H9 (cell line): ENCODE measurements around the gene DISC1. TPM values are rescaled to one million over a fixed set of nuclear protein-coding genes. Genes with fewer than 3 reads are reported as not detected.

Experiments
- DNase-seq: peaks from one replicate; pipeline ENCODE4 v3.0.0-alpha.2; 2017
- H2AFZ ChIP-seq: one replicate; pipeline ENCODE4 v1.6.1; 2013; ENCODE audit warnings: mild to moderate bottlenecking, low read length, control low read depth, moderate library complexity
- H2AK5ac ChIP-seq: 2 replicates; pipeline ENCODE4 v1.6.1; 2013; ENCODE audit warnings: low read length, control low read depth, mixed read lengths; ENCODE audit not compliant: insufficient read length
- H2BK120ac ChIP-seq: one replicate; pipeline ENCODE4 v1.6.1; 2013; ENCODE audit warnings: low read depth, mild to moderate bottlenecking, low read length, control low read depth, inconsistent platforms; ENCODE audit not compliant: poor library complexity, severe bottlenecking
- H2BK12ac ChIP-seq: 2 replicates; pipeline ENCODE4 v1.6.1; 2013; ENCODE audit warnings: low read length, control low read depth, mixed read lengths, low read depth; ENCODE audit not compliant: insufficient read length
- H2BK15ac ChIP-seq: 2 replicates; pipeline ENCODE4 v1.6.1; 2013; ENCODE audit warnings: low read depth, low read length, control low read depth
- H2BK20ac ChIP-seq: one replicate; pipeline ENCODE4 v1.6.1; 2013; ENCODE audit warnings: low read depth, mild to moderate bottlenecking, low read length, control low read depth, inconsistent platforms; ENCODE audit not compliant: poor library complexity, severe bottlenecking
- H2BK5ac ChIP-seq: 2 replicates; pipeline ENCODE4 v1.6.1; 2013; ENCODE audit warnings: low read length, control low read depth, mixed read lengths; ENCODE audit not compliant: insufficient read length
- H3K14ac ChIP-seq: 2 replicates; pipeline ENCODE4 v1.6.1; 2013; ENCODE audit warnings: low read length, control low read depth; ENCODE audit not compliant: insufficient read depth
- H3K18ac ChIP-seq: 2 replicates; pipeline ENCODE4 v1.6.1; 2013; ENCODE audit warnings: low read depth, mild to moderate bottlenecking, mixed read lengths, low read length, control low read depth; ENCODE audit not compliant: insufficient read length
- H3K23ac ChIP-seq: 2 replicates; pipeline ENCODE4 v1.6.1; 2013; ENCODE audit warnings: low read length, control low read depth, mixed read lengths, low read depth; ENCODE audit not compliant: insufficient read length
- H3K23me2 ChIP-seq: 2 replicates; pipeline ENCODE4 v1.6.1; 2013; ENCODE audit warnings: low read depth, mild to moderate bottlenecking, mixed read lengths, low read length, control low read depth; ENCODE audit not compliant: insufficient read length, poor library complexity, severe bottlenecking
- H3K27ac ChIP-seq: 2 replicates; pipeline ENCODE4 v1.5.1; 2013; ENCODE audit warnings: low read length, control low read depth, mixed read lengths, low read depth; ENCODE audit not compliant: insufficient read length
- H3K27me3 ChIP-seq: 2 replicates; pipeline ENCODE4 v1.6.1; 2013; ENCODE audit warnings: low read length, control low read depth, inconsistent platforms; ENCODE audit not compliant: insufficient read depth
- H3K4ac ChIP-seq: 2 replicates; pipeline ENCODE4 v1.6.1; 2013; ENCODE audit warnings: low read depth, mild to moderate bottlenecking, control low read depth, inconsistent platforms, low read length, moderate library complexity
- H3K4me1 ChIP-seq: 2 replicates; pipeline ENCODE4 v1.6.1; 2013; ENCODE audit warnings: low read length, control low read depth, inconsistent platforms; ENCODE audit not compliant: insufficient read depth
- H3K4me2 ChIP-seq: 2 replicates; pipeline ENCODE4 v1.6.1; 2013; ENCODE audit warnings: low read length, control low read depth, mixed read lengths; ENCODE audit not compliant: insufficient read length, insufficient read depth
- H3K56ac ChIP-seq: 2 replicates; pipeline ENCODE4 v1.6.1; 2013; ENCODE audit warnings: low read depth, mild to moderate bottlenecking, mixed read lengths, low read length, control low read depth; ENCODE audit not compliant: insufficient read length
- H3K79me1 ChIP-seq: 2 replicates; pipeline ENCODE4 v1.6.1; 2013; ENCODE audit warnings: low read depth, mild to moderate bottlenecking, moderate library complexity, low read length, control low read depth, inconsistent platforms; ENCODE audit not compliant: insufficient read depth, poor library complexity, severe bottlenecking
- H3K79me2 ChIP-seq: 2 replicates; pipeline ENCODE4 v1.6.1; 2013; ENCODE audit warnings: low read length, control low read depth, inconsistent platforms; ENCODE audit not compliant: insufficient read depth
- H3K9ac ChIP-seq: 2 replicates; pipeline ENCODE4 v1.6.1; 2013; ENCODE audit warnings: low read length, control low read depth, mixed read lengths; ENCODE audit not compliant: insufficient read length; ENCODE audit errors: extremely low read depth
- H3K9me3 ChIP-seq: one replicate; pipeline ENCODE4 v1.6.1; 2013; ENCODE audit warnings: low read depth, low read length, inconsistent platforms; ENCODE audit not compliant: control insufficient read depth
- H3T11ph ChIP-seq: one replicate; pipeline ENCODE4 v1.6.1; 2013; ENCODE audit warnings: mild to moderate bottlenecking, low read length, control low read depth, inconsistent platforms
- H4K20me1 ChIP-seq: one replicate; pipeline ENCODE4 v1.6.1; 2013; ENCODE audit not compliant: control insufficient read depth, insufficient read length, insufficient read depth
- H4K5ac ChIP-seq: 2 replicates; pipeline ENCODE4 v1.6.1; 2013; ENCODE audit warnings: low read depth, mild to moderate bottlenecking, mixed read lengths, low read length, control low read depth; ENCODE audit not compliant: insufficient read length
- H4K8ac ChIP-seq: replicated peaks from 2 replicates; pipeline ENCODE4 v1.6.1; 2013; ENCODE audit warnings: low read length, control low read depth, mixed read lengths, low read depth; ENCODE audit not compliant: insufficient read length
- H4K91ac ChIP-seq: 2 replicates; pipeline ENCODE4 v1.6.1; 2013; ENCODE audit warnings: low read depth, mild to moderate bottlenecking, moderate library complexity, mixed read lengths, low read length, control low read depth; ENCODE audit not compliant: insufficient read length
- H3K27ac Mint-ChIP-seq, 3 experiments: 2 replicates in 2 of 3; 3 replicates in 1 of 3; pipeline ENCODE4 v1.8.0; 2020 to 2021; ENCODE audit warnings: mixed read lengths in 3 of 3, mild to moderate bottlenecking in 1 of 3, moderate library complexity in 1 of 3
- H3K27me3 Mint-ChIP-seq: 2 replicates; pipeline ENCODE4 v1.8.0; 2021; ENCODE audit warnings: low read depth, mild to moderate bottlenecking, moderate library complexity, mixed read lengths
- H3K36me3 Mint-ChIP-seq, 3 experiments: 2 replicates in 2 of 3; 3 replicates in 1 of 3; pipeline ENCODE4 v1.8.0; 2020 to 2021; ENCODE audit warnings: low read depth in 3 of 3, mixed read lengths in 3 of 3; ENCODE audit not compliant: insufficient read depth in 1 of 3
- H3K4me1 Mint-ChIP-seq, 2 experiments: 2 replicates each; pipeline ENCODE4 v1.8.0; 2020; ENCODE audit warnings: mixed read lengths in 2 of 2
- H3K4me3 Mint-ChIP-seq, 2 experiments: 2 replicates in 1 of 2; 3 replicates in 1 of 2; pipeline ENCODE4 v1.8.0; 2020 to 2021; ENCODE audit warnings: mild to moderate bottlenecking in 2 of 2, mixed read lengths in 2 of 2, moderate library complexity in 1 of 2
- H3K9me3 Mint-ChIP-seq, 2 experiments: 2 replicates in 1 of 2; 3 replicates in 1 of 2; pipeline ENCODE4 v1.8.0; 2020; ENCODE audit warnings: mild to moderate bottlenecking in 2 of 2, mixed read lengths in 2 of 2, moderate library complexity in 1 of 2
- CTCF ChIP-seq: fragments of 200-600 bp; sonication (generic); conservative IDR thresholded peaks from 3 replicates; pipeline ENCODE4 v1.8.0; 2021; ENCODE audit warnings: antibody characterized with exemption, mild to moderate bottlenecking
- WGBS: extraction: QIAGEN DNeasy Blood & Tissue Kit; methylation state at CpG from one replicate; pipeline ENCODE4 v1.1.7; 2013; ENCODE audit warnings: missing lambda C conversion rate, low lambda C conversion rate, mixed read lengths; ENCODE audit not compliant: insufficient read length; ENCODE audit errors: extremely low coverage; 5-methylcytosine and 5-hydroxymethylcytosine counted together
- total RNA-seq: library from RNA; stranded (reverse); gene quantifications from 2 replicates; pipeline ENCODE4 v1.2.1, GENCODE V29; 2021

Gene DISC1
- total RNA-seq, 1 experiment from 2014 or later, result 2.5 TPM

- no peak overlapping the region for H3K23ac ChIP-seq
- no peak overlapping the region for H3T11ph ChIP-seq
- no peak overlapping the region for H2BK15ac ChIP-seq
- H4K20me1 ChIP-seq, result no peaks in the 10 kb centered on the region
- H3K27ac Mint-ChIP-seq, result no peak overlapping the region
- H3K27ac ChIP-seq, result no peak overlapping the region
- H3K9me3 Mint-ChIP-seq, result no peaks in the 10 kb centered on the region
- H3K18ac ChIP-seq, result no peak overlapping the region
- no peak for DNase-seq
- H2BK12ac ChIP-seq, result no peak overlapping the region
- H2AFZ ChIP-seq, result no peak overlapping the region
- no peaks in the 10 kb centered on the region for H3K79me1 ChIP-seq
- H3K14ac ChIP-seq, result no peak overlapping the region
- no peak overlapping the region for H2BK120ac ChIP-seq
- no peak overlapping the region for H2AK5ac ChIP-seq
- H3K23me2 ChIP-seq, result no peaks in the 10 kb centered on the region
- H3K79me2 ChIP-seq, result no peaks in the 10 kb centered on the region
- H3K4me1 ChIP-seq, result peaks cover 4% of the 10 kb centered on the region; the same call in 1 of the 2 replicates
- H3K27me3 ChIP-seq, result no peaks in the 10 kb centered on the region
- no peak overlapping the region for H3K4me3 Mint-ChIP-seq
- H4K8ac ChIP-seq, result no peak overlapping the region
- no peak overlapping the region for H2BK20ac ChIP-seq
- H3K4me1 Mint-ChIP-seq, result peaks cover 9 to 11% of the 10 kb centered on the region in 2 experiments; a peak in 3 of 4 replicates
- H3K27me3 Mint-ChIP-seq, result peaks cover 3% of the 10 kb centered on the region; the same call in 1 of the 2 replicates
- no peak overlapping the region for H3K56ac ChIP-seq
- no peaks in the 10 kb centered on the region for H3K36me3 Mint-ChIP-seq
- H2BK5ac ChIP-seq, result no peak overlapping the region
- H3K4ac ChIP-seq, result no peak overlapping the region
- no peak overlapping the region for H3K4me2 ChIP-seq
- no CpG with 5 or more reads among the region's 3 CpGs for WGBS
- H4K5ac ChIP-seq, result no peak overlapping the region
- no peaks in the 10 kb centered on the region for H3K9me3 ChIP-seq
- H4K91ac ChIP-seq, result no peak overlapping the region
- H3K9ac ChIP-seq, result no peak overlapping the region
- no peak for TF ChIP-seq CTCF
These were observed 152.5 kb downstream of the DISC1 start for GRCh38 chr1:231779081-231779480.
